CD8-positive, alpha-beta memory T cell (primary cell): ENCODE data around the gene STAC. TPM values are rescaled to one million over a fixed set of nuclear protein-coding genes. Genes with fewer than 3 reads are reported as not detected.

Experiments used
- CTCF ChIA-PET: fragments of 350-600 bp; sonication (Branson Sonifier 250); formaldehyde crosslinking; loops from one replicate; lab custom pipeline; 2021; ENCODE audit warnings: antibody characterized with exemption; lab: Charles Lee
- POLR2A ChIA-PET: fragments of 350-600 bp; sonication (Branson Sonifier 250); formaldehyde crosslinking; loops from one replicate; lab custom pipeline; 2021; ENCODE audit warnings: antibody characterized with exemption; lab: Charles Lee
- DNase-seq, 5 donors: peaks; one replicate each; pipeline versions ENCODE4 v3.0.0 to v3.0.0-alpha.2; 2020 to 2022; ENCODE audit warnings: mixed read lengths in 1 of 5
- H3K27ac ChIP-seq: one replicate; pipeline ENCODE4 v1.7.0; 2013; ENCODE audit warnings: low read depth, mild to moderate bottlenecking, low read length, moderate library complexity
- H3K27me3 ChIP-seq: 2 replicates; pipeline ENCODE4 v1.7.0; 2013; ENCODE audit warnings: low read length, mild to moderate bottlenecking; ENCODE audit not compliant: insufficient read depth, poor library complexity, severe bottlenecking
- H3K36me3 ChIP-seq: 2 replicates; pipeline ENCODE4 v1.7.0; 2013; ENCODE audit warnings: mild to moderate bottlenecking, low read length, moderate library complexity; ENCODE audit not compliant: insufficient read depth
- H3K4me1 ChIP-seq: 2 replicates; pipeline ENCODE4 v1.7.0; 2013; ENCODE audit warnings: mild to moderate bottlenecking, low read length, moderate library complexity; ENCODE audit not compliant: insufficient read depth
- H3K4me3 ChIP-seq: 2 replicates; pipeline ENCODE4 v1.7.0; 2013; ENCODE audit warnings: mild to moderate bottlenecking, low read length
- H3K9me3 ChIP-seq: 2 replicates; pipeline ENCODE4 v1.7.0; 2013; ENCODE audit warnings: mild to moderate bottlenecking, low read length
- H3K27ac Mint-ChIP-seq, 8 donors: one replicate each; pipeline ENCODE4 v1.8.0; 2020 to 2021; ENCODE audit warnings: mixed read lengths in 8 of 8, mild to moderate bottlenecking in 6 of 8, inconsistent platforms in 3 of 8, moderate library complexity in 3 of 8
- H3K27me3 Mint-ChIP-seq, 2 donors: one replicate each; pipeline ENCODE4 v1.8.0; 2020 to 2021; ENCODE audit warnings: mixed read lengths in 2 of 2, mild to moderate bottlenecking in 1 of 2, moderate library complexity in 1 of 2
- H3K36me3 Mint-ChIP-seq, 3 donors: one replicate each; pipeline ENCODE4 v1.8.0; 2020 to 2021; ENCODE audit warnings: mixed read lengths in 3 of 3, inconsistent platforms in 1 of 3, mild to moderate bottlenecking in 1 of 3
- H3K4me1 Mint-ChIP-seq, 3 donors: one replicate each; pipeline ENCODE4 v1.8.0; 2020 to 2021; ENCODE audit warnings: mixed read lengths in 3 of 3, inconsistent platforms in 1 of 3, mild to moderate bottlenecking in 1 of 3
- H3K4me3 Mint-ChIP-seq, 7 donors: one replicate each; pipeline ENCODE4 v1.8.0; 2020 to 2021; ENCODE audit warnings: mixed read lengths in 7 of 7, mild to moderate bottlenecking in 6 of 7, moderate library complexity in 4 of 7, inconsistent platforms in 2 of 7
- H3K9me3 Mint-ChIP-seq, 5 donors: one replicate each; pipeline ENCODE4 v1.8.0; 2020 to 2022; ENCODE audit warnings: mixed read lengths in 5 of 5, mild to moderate bottlenecking in 3 of 5, moderate library complexity in 2 of 5, inconsistent platforms in 1 of 5
- polyA plus RNA-seq: library from polyadenylated mRNA; unstranded; fragments of 300-500 nt; fragmentation: Illumina TruSeq; gene quantifications from one replicate; pipeline ENCODE4 v1.2.3, GENCODE V29; 2021
- total RNA-seq, 2 experiments: library from RNA; stranded (reverse); gene quantifications; one replicate each; pipeline ENCODE4 v1.2.3, GENCODE V29; 2021

The STAC gene
- total and polyA plus RNA-seq, 3 experiments from 2014 or later: not detected

GRCh38 chr3:36484386-36484785, 104.1 kb downstream of the STAC start:
- no peak overlapping the region for H3K4me3 Mint-ChIP-seq
- Histone ChIP-seq H3K36me3 (no peaks in the 10 kb centered on the region), H3K27me3 (no peaks in the 10 kb centered on the region), H3K4me1 (no peaks in the 10 kb centered on the region), H3K4me3 (no peak overlapping the region), H3K9me3 (no peaks in the 10 kb centered on the region), H3K27ac (no peak overlapping the region)
- peaks cover 0 to 2% (median 0%) of the 10 kb centered on the region in 5 donors for H3K9me3 Mint-ChIP-seq
- ChIA-PET POLR2A (no interaction called here), CTCF (no interaction called here)
- H3K4me1 Mint-ChIP-seq: no peaks in the 10 kb centered on the region
- no peak for DNase-seq
- H3K36me3 Mint-ChIP-seq: no peaks in the 10 kb centered on the region
- no peaks in the 10 kb centered on the region for H3K27me3 Mint-ChIP-seq
- H3K27ac Mint-ChIP-seq: no peak overlapping the region

- H3K9me3 ChIP-seq: no peaks in the 10 kb centered on the region
Measured at GRCh38 chr3:36486009-36486795, 105.9 kb downstream of the STAC start.

GRCh38 chr3:36487616-36488015, 107.3 kb downstream of the STAC start:
- Histone ChIP-seq H3K27me3 (no peaks in the 10 kb centered on the region), H3K27ac (no peak overlapping the region), H3K36me3 (no peaks in the 10 kb centered on the region), H3K4me1 (no peaks in the 10 kb centered on the region), H3K4me3 (no peak overlapping the region), H3K9me3 (no peaks in the 10 kb centered on the region)
- DNase-seq: no peak
- H3K9me3 Mint-ChIP-seq: no peaks in the 10 kb centered on the region
- no peaks in the 10 kb centered on the region for H3K4me1 Mint-ChIP-seq
- no peaks in the 10 kb centered on the region for H3K36me3 Mint-ChIP-seq
- no peak overlapping the region for H3K27ac Mint-ChIP-seq
- CTCF ChIA-PET: no interaction called here
- H3K4me3 Mint-ChIP-seq: no peak overlapping the region
- POLR2A ChIA-PET: no interaction called here
- no peaks in the 10 kb centered on the region for H3K27me3 Mint-ChIP-seq

More at GRCh38 chr3:36486009-36486795, 105.9 kb downstream of the STAC start:
- H3K36me3 Mint-ChIP-seq: no peaks in the 10 kb centered on the region
- no peak for DNase-seq
- POLR2A ChIA-PET: no interaction called here
- H3K4me1 ChIP-seq: no peaks in the 10 kb centered on the region
- no peak overlapping the region for H3K27ac Mint-ChIP-seq
- CTCF ChIA-PET: no interaction called here
- H3K4me3 Mint-ChIP-seq: no peak overlapping the region
- no peaks in the 10 kb centered on the region for H3K27me3 Mint-ChIP-seq
- H3K27me3 ChIP-seq: no peaks in the 10 kb centered on the region
- no peaks in the 10 kb centered on the region for H3K36me3 ChIP-seq
- H3K4me3 ChIP-seq: no peak overlapping the region
- no peaks in the 10 kb centered on the region for H3K9me3 Mint-ChIP-seq
- H3K4me1 Mint-ChIP-seq: no peaks in the 10 kb centered on the region
- H3K27ac ChIP-seq: no peak overlapping the region

- ChIA-PET POLR2A (no interaction called here), CTCF (no interaction called here)
- no peak overlapping the region for H3K4me3 ChIP-seq
- Mint-ChIP-seq H3K27ac (no peak overlapping the region), H3K36me3 (no peaks in the 10 kb centered on the region), H3K9me3 (no peaks in the 10 kb centered on the region), H3K27me3 (no peaks in the 10 kb centered on the region), H3K4me3 (no peak overlapping the region), H3K4me1 (no peaks in the 10 kb centered on the region)
- no peak overlapping the region for H3K27ac ChIP-seq
- no peaks in the 10 kb centered on the region for H3K4me1 ChIP-seq
- H3K27me3 ChIP-seq: no peaks in the 10 kb centered on the region
- no peaks in the 10 kb centered on the region for H3K36me3 ChIP-seq
- no peak for DNase-seq
- no peaks in the 10 kb centered on the region for H3K9me3 ChIP-seq
Measured at GRCh38 chr3:36488077-36488789, 107.9 kb downstream of the STAC start.

- H3K36me3 Mint-ChIP-seq: no peaks in the 10 kb centered on the region
- H3K4me3 Mint-ChIP-seq: no peak overlapping the region
- ChIA-PET CTCF (no interaction called here), POLR2A (no interaction called here)
- Histone ChIP-seq H3K4me3 (no peak overlapping the region), H3K27ac (no peak overlapping the region), H3K36me3 (no peaks in the 10 kb centered on the region), H3K27me3 (no peaks in the 10 kb centered on the region), H3K9me3 (no peaks in the 10 kb centered on the region), H3K4me1 (no peaks in the 10 kb centered on the region)
- no peak for DNase-seq
- H3K9me3 Mint-ChIP-seq: no peaks in the 10 kb centered on the region
- no peaks in the 10 kb centered on the region for H3K4me1 Mint-ChIP-seq
- H3K27me3 Mint-ChIP-seq: no peaks in the 10 kb centered on the region
- no peak overlapping the region for H3K27ac Mint-ChIP-seq
Measured at GRCh38 chr3:36489101-36489500, 108.8 kb downstream of the STAC start.

GRCh38 chr3:36489679-36490425, 109.5 kb downstream of the STAC start:
- H3K27me3 Mint-ChIP-seq: no peaks in the 10 kb centered on the region
- Histone ChIP-seq H3K36me3 (no peaks in the 10 kb centered on the region), H3K4me1 (no peaks in the 10 kb centered on the region), H3K4me3 (no peak overlapping the region), H3K27ac (no peak overlapping the region), H3K9me3 (no peaks in the 10 kb centered on the region), H3K27me3 (no peaks in the 10 kb centered on the region)
- no peak overlapping the region for H3K4me3 Mint-ChIP-seq
- H3K36me3 Mint-ChIP-seq: no peaks in the 10 kb centered on the region
- CTCF ChIA-PET: no interaction called here
- H3K27ac Mint-ChIP-seq: no peak overlapping the region
- no peaks in the 10 kb centered on the region for H3K4me1 Mint-ChIP-seq
- no peaks in the 10 kb centered on the region for H3K9me3 Mint-ChIP-seq
- no peak for DNase-seq
- POLR2A ChIA-PET: no interaction called here

GRCh38 chr3:36493051-36493450, 112.7 kb downstream of the STAC start:
- H3K9me3 ChIP-seq: no peaks in the 10 kb centered on the region
- Mint-ChIP-seq H3K4me3 (no peak overlapping the region), H3K36me3 (no peaks in the 10 kb centered on the region), H3K27ac (no peak overlapping the region), H3K4me1 (no peaks in the 10 kb centered on the region), H3K27me3 (no peaks in the 10 kb centered on the region), H3K9me3 (peaks cover 0 to under 1% (median 0%) of the 10 kb centered on the region in 5 donors)
- DNase-seq: no peak
- ChIA-PET POLR2A (no interaction called here), CTCF (no interaction called here)
- H3K36me3 ChIP-seq: no peaks in the 10 kb centered on the region
- no peak overlapping the region for H3K27ac ChIP-seq
- no peaks in the 10 kb centered on the region for H3K4me1 ChIP-seq
- H3K4me3 ChIP-seq: no peak overlapping the region
- H3K27me3 ChIP-seq: no peaks in the 10 kb centered on the region
